ENCODE data around the gene TTC39C.

The TTC39C gene

DNA sequence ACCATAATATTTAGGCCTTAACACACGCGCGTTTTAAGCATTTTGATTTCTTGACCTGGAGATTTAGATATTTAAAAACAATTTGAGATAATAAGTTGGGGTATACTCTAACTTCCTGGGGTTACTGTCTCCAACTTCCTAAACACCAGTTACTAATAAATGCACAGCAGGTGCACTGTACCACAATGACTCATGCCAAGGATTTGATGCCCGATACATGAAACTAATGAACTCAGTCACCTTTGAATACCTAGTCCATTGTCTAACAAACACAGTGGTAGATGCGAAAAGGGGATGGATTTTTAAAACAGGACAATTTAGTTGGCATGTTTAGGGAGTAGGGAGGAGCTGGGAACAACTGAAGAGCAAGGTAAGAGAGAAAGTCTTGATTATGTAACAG is 145.5 kb downstream of the TTC39C start:
- Histone ChIP-seq H3K27me3 (ENCODE audit: insufficient read depth, poor library complexity, severe bottlenecking) (no peaks in the 10 kb centered on the region), H3K4me3 (replicated peaks; ENCODE audit: insufficient read depth, low read length) (no peak overlapping the region), H3K27ac (replicated peaks) (no peak overlapping the region)
- DNase-seq (ENCODE audit: low read depth in 1 of 2, low spot score in 1 of 2), result no peak
- no peak for TF ChIP-seq POLR2AphosphoS5 (IDR thresholded peaks at IDR 0.05; ENCODE audit: low read depth)
- TF ChIP-seq, protein P1, sequence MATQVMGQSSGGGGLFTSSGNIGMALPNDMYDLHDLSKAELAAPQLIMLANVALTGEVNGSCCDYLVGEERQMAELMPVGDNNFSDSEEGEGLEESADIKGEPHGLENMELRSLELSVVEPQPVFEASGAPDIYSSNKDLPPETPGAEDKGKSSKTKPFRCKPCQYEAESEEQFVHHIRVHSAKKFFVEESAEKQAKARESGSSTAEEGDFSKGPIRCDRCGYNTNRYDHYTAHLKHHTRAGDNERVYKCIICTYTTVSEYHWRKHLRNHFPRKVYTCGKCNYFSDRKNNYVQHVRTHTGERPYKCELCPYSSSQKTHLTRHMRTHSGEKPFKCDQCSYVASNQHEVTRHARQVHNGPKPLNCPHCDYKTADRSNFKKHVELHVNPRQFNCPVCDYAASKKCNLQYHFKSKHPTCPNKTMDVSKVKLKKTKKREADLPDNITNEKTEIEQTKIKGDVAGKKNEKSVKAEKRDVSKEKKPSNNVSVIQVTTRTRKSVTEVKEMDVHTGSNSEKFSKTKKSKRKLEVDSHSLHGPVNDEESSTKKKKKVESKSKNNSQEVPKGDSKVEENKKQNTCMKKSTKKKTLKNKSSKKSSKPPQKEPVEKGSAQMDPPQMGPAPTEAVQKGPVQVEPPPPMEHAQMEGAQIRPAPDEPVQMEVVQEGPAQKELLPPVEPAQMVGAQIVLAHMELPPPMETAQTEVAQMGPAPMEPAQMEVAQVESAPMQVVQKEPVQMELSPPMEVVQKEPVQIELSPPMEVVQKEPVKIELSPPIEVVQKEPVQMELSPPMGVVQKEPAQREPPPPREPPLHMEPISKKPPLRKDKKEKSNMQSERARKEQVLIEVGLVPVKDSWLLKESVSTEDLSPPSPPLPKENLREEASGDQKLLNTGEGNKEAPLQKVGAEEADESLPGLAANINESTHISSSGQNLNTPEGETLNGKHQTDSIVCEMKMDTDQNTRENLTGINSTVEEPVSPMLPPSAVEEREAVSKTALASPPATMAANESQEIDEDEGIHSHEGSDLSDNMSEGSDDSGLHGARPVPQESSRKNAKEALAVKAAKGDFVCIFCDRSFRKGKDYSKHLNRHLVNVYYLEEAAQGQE (IDR thresholded peaks at IDR 0.05; ENCODE audit: insufficient replicate concordance, low read depth), result no peak
- no peak for TF ChIP-seq SPI1 (IDR thresholded peaks at IDR 0.05; ENCODE audit: borderline replicate concordance, low read depth)
- TF ChIP-seq GABPA (IDR thresholded peaks at IDR 0.05; ENCODE audit: low read depth), result no peak
- TF ChIP-seq, protein P2, sequence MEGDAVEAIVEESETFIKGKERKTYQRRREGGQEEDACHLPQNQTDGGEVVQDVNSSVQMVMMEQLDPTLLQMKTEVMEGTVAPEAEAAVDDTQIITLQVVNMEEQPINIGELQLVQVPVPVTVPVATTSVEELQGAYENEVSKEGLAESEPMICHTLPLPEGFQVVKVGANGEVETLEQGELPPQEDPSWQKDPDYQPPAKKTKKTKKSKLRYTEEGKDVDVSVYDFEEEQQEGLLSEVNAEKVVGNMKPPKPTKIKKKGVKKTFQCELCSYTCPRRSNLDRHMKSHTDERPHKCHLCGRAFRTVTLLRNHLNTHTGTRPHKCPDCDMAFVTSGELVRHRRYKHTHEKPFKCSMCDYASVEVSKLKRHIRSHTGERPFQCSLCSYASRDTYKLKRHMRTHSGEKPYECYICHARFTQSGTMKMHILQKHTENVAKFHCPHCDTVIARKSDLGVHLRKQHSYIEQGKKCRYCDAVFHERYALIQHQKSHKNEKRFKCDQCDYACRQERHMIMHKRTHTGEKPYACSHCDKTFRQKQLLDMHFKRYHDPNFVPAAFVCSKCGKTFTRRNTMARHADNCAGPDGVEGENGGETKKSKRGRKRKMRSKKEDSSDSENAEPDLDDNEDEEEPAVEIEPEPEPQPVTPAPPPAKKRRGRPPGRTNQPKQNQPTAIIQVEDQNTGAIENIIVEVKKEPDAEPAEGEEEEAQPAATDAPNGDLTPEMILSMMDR (IDR thresholded peaks at IDR 0.05; ENCODE audit: insufficient read depth, low read length), result no peak

DNA sequence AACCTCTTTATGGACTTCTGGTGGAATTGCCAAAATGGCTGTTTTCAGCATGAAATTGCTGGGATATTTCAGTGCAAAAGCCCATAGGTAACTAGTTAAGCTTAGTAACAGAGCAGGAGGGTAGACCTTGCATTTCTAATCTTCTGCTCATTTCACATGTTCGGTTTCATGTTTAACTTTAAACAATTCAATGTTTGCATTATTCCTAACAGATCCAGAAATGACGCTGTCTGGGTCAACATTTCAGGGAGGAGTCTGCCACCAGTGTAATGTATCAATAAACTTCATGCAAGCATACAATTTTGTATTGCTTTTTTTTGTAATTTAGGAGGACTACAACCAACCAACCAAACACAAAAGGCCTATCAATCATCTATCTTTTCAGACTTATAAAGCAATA is 146.8 kb downstream of the TTC39C start:
- Histone ChIP-seq H3K27ac (replicated peaks) (no peak overlapping the region), H3K27me3 (ENCODE audit: insufficient read depth, poor library complexity, severe bottlenecking) (no peaks in the 10 kb centered on the region), H3K4me3 (replicated peaks; ENCODE audit: insufficient read depth, low read length) (no peak overlapping the region)
- DNase-seq (ENCODE audit: low read depth in 1 of 2, low spot score in 1 of 2), result no peak
- TF ChIP-seq, protein P1 (IDR thresholded peaks at IDR 0.05; ENCODE audit: insufficient replicate concordance, low read depth), result no peak
- TF ChIP-seq POLR2AphosphoS5 (IDR thresholded peaks at IDR 0.05; ENCODE audit: low read depth) (no peak), SPI1 (IDR thresholded peaks at IDR 0.05; ENCODE audit: borderline replicate concordance, low read depth) (no peak), GABPA (IDR thresholded peaks at IDR 0.05; ENCODE audit: low read depth) (no peak)
- TF ChIP-seq, protein P2 (IDR thresholded peaks at IDR 0.05; ENCODE audit: insufficient read depth, low read length), result no peak

DNA sequence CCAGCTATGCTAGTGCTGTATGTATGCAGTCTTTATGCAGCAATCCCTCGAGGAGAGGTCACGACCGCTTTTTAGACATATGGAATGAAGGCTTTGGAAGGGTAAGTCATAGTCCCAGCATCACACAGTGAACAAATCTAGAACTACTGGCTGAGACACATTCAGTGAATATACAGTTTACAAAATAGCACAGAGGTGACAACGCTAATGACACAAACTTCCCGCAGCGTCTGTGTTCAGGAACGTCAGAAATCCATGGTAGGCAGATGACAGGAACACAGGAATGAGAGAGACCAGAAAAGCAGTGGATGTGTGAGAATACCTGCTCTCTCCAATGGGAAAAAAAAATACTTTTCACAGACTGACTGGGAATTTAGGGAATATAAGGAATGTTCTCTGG is 153.9 kb downstream of the TTC39C start:
- no peak for DNase-seq (ENCODE audit: low read depth in 1 of 2, low spot score in 1 of 2)
- TF ChIP-seq SPI1 (IDR thresholded peaks at IDR 0.05; ENCODE audit: borderline replicate concordance, low read depth), result no peak
- TF ChIP-seq POLR2AphosphoS5 (IDR thresholded peaks at IDR 0.05; ENCODE audit: low read depth), result no peak
- TF ChIP-seq, protein P2 (IDR thresholded peaks at IDR 0.05; ENCODE audit: insufficient read depth, low read length), result no peak
- Histone ChIP-seq H3K27ac (replicated peaks) (no peak overlapping the region), H3K27me3 (ENCODE audit: insufficient read depth, poor library complexity, severe bottlenecking) (no peaks in the 10 kb centered on the region), H3K4me3 (replicated peaks; ENCODE audit: insufficient read depth, low read length) (no peak overlapping the region)

DNA sequence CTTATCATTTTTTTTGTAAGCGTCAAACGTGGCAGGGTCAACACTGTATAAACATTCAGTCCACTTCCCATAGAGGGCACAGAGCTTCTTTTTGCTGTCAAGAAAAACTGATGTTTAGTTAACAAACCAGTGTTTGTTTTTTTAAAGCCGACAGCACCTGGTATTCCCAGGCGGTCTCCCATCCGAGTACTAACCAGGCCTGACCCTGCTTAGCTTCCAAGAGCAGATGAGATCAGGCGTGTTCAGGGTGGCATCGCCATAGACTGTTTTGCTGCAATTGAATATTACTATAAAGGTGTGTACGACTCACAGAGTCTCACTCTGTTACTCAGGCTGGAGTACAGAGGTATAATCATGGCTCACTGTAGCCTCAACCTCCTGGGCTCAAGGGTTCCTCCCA is 155.8 kb downstream of the TTC39C start:
- Histone ChIP-seq H3K4me3 (replicated peaks; ENCODE audit: insufficient read depth, low read length) (no peak overlapping the region), H3K27me3 (ENCODE audit: insufficient read depth, poor library complexity, severe bottlenecking) (no peaks in the 10 kb centered on the region), H3K27ac (replicated peaks) (no peak overlapping the region)
- TF ChIP-seq, protein P2 (IDR thresholded peaks at IDR 0.05; ENCODE audit: insufficient read depth, low read length), result no peak
- TF ChIP-seq, protein P1 (IDR thresholded peaks at IDR 0.05; ENCODE audit: insufficient replicate concordance, low read depth), result no peak
- TF ChIP-seq SPI1 (IDR thresholded peaks at IDR 0.05; ENCODE audit: borderline replicate concordance, low read depth) (no peak), POLR2AphosphoS5 (IDR thresholded peaks at IDR 0.05; ENCODE audit: low read depth) (no peak), GABPA (IDR thresholded peaks at IDR 0.05; ENCODE audit: low read depth) (no peak)
- no peak for DNase-seq (ENCODE audit: low read depth in 1 of 2, low spot score in 1 of 2)
